Measurements from ENCODE around the gene GOLGA5. TPM values are rescaled to one million over a fixed set of nuclear protein-coding genes. Genes with fewer than 3 reads are reported as not detected.
A peak's percentile ranks its signal among the peaks of the same experiment; 100 is the strongest.
"Not testable (repeated sequence)": the region's sequence is repeated elsewhere in the genome, so short reads cannot be mapped to it uniquely, and the experiment has no call there.

The GOLGA5 gene
- total and polyA plus RNA-seq, 2 donors (not counting 1 experiment from before 2014, with no cell fraction given) = 13.3 to 23.1 TPM

- H3K4me1 ChIP-seq (ENCODE audit: control insufficient read depth in 2 of 2, insufficient read depth in 2 of 2, low read length in 2 of 2) = peaks cover 34 to 47% of the 10 kb centered on the region in 2 donors
- Mint-ChIP-seq H3K4me3 (peak overlapping the region; percentile 68), H3K9me3 (ENCODE audit: insufficient read depth) (peaks cover 2% of the 10 kb centered on the region), H3K27me3 (no peaks in the 10 kb centered on the region), H3K4me1 (peaks cover 58% of the 10 kb centered on the region), H3K27ac (peak overlapping the region; percentile 83)
- no peaks in the 10 kb centered on the region for H3K27me3 ChIP-seq (replicated peaks in 1 of 4; ENCODE audit: control extremely low read depth in 1 of 4, control insufficient read depth in 3 of 4, insufficient read depth in 4 of 4, low read length in 3 of 4)
- no peaks in the 10 kb centered on the region for H4K20me1 ChIP-seq (ENCODE audit: control insufficient read depth, insufficient read depth, low read length, poor library complexity, severe bottlenecking)
- H3K4me2 ChIP-seq (replicated peaks; ENCODE audit: low read depth, low read length, poor library complexity, severe bottlenecking) = peak overlapping the region; percentile 5
- H3K27ac ChIP-seq (ENCODE audit: low read length in 2 of 2) = peak overlapping the region; percentile 66 to 86
- H3K9ac ChIP-seq (ENCODE audit: low read length) = no peak overlapping the region
- ChIA-PET POLR2A (no interaction called here), CTCF (interaction anchor here (1.0 kb wide), 1 partner anchor 16 kb away, joined by 3 read pairs; no protein-coding TSS in a partner anchor)
- intact Hi-C loops (cut with micrococcal nuclease) = loop anchor here (2.0 kb wide), 1 partner anchor 18 kb away; no protein-coding TSS in a partner anchor
- ATAC-seq (ENCODE audit: low read depth) (no peak), DNase-seq (peak; percentile 31)
- TF ChIP-seq EZH2 (IDR thresholded peaks at IDR 0.05; ENCODE audit: borderline replicate concordance, insufficient read depth, low read depth, low read length, poor library complexity, severe bottlenecking) = no peak
- no peak for TF ChIP-seq CTCF (IDR thresholded peaks at IDR 0.05)
- no peak overlapping the region for H3K4me3 ChIP-seq (ENCODE audit: control extremely low read depth in 1 of 5, extremely low read depth in 1 of 5, insufficient read depth in 1 of 5, low read depth in 2 of 5, low read length in 4 of 5)
- H3K36me3 ChIP-seq (replicated peaks in 1 of 2; ENCODE audit: control extremely low read depth in 1 of 2, control insufficient read depth in 1 of 2, extremely low read depth in 1 of 2, insufficient read depth in 2 of 2, low read length in 1 of 2) = no peaks in the 10 kb centered on the region
- H2AFZ ChIP-seq (ENCODE audit: insufficient read depth, low read depth, low read length, poor library complexity, severe bottlenecking) = no peak overlapping the region
- WGBS (ENCODE audit: insufficient coverage) = no CpG with 5 or more reads among the region's 8 CpGs
- no peaks in the 10 kb centered on the region for H3K9me3 ChIP-seq (ENCODE audit: control extremely low read depth in 1 of 3, control insufficient read depth in 2 of 3, insufficient read depth in 1 of 3, low read length in 2 of 3)
- H3K79me2 ChIP-seq (ENCODE audit: control insufficient read depth, insufficient read depth, low read length) = no peaks in the 10 kb centered on the region
These were observed 19.5 kb upstream of the GOLGA5 start for GRCh38 chr14:92774572-92774971.

GRCh38 chr14:92775292-92775691 is 18.8 kb upstream of the GOLGA5 start:
- ATAC-seq (ENCODE audit: low read depth) = peak; percentile 92
- H3K4me3 Mint-ChIP-seq = peak overlapping the region; percentile 68
- H3K9me3 Mint-ChIP-seq (ENCODE audit: insufficient read depth) = not testable (repeated sequence)

DNA sequence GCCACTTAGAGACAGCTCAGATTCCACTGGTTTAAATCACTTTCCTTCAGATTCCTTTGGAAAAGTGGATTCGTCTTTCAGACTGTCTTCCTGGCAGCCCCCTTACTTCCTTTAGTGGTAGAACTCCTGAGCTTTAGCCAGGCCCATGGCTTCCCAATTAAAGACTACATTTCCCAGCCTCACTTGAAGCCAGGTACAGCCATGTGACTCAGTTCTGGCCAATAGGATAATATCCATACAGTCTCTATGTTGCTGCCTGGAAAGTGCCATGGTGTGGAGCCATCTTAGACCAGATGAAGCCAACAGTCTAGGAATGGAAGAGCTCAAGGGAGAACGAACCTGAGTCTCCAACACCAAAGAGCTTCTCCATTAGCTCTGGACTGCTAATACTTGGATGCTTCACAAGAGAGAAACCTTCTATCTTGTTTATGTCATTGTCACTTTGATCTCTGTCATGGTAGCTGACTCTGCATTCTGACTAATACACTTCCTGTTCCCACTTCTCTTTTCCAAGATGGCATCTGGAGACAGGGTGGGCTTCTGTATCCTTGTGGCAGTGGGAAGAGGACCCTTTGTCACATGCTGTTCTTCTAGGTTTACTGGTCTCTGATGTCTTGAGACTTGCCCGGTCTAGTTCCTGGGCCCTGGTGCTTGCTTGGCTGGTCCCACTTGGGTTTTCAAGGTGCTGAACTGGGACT is 15.1 kb upstream of the GOLGA5 start:
- H3K36me3 ChIP-seq (replicated peaks in 1 of 2; ENCODE audit: control extremely low read depth in 1 of 2, control insufficient read depth in 1 of 2, extremely low read depth in 1 of 2, insufficient read depth in 2 of 2, low read length in 1 of 2); H3K9me3 ChIP-seq (ENCODE audit: control extremely low read depth in 1 of 3, control insufficient read depth in 2 of 3, insufficient read depth in 1 of 3, low read length in 2 of 3); H2AFZ ChIP-seq (ENCODE audit: insufficient read depth, low read depth, low read length, poor library complexity, severe bottlenecking); H3K9me3 Mint-ChIP-seq (ENCODE audit: insufficient read depth); H3K27ac ChIP-seq (ENCODE audit: low read length in 2 of 2); ATAC-seq (ENCODE audit: low read depth); H3K4me3 ChIP-seq (ENCODE audit: control extremely low read depth in 1 of 5, extremely low read depth in 1 of 5, insufficient read depth in 1 of 5, low read depth in 2 of 5, low read length in 4 of 5); H3K9ac ChIP-seq (ENCODE audit: low read length); DNase-seq; H3K27me3 ChIP-seq (replicated peaks in 1 of 4; ENCODE audit: control extremely low read depth in 1 of 4, control insufficient read depth in 3 of 4, insufficient read depth in 4 of 4, low read length in 3 of 4); H3K79me2 ChIP-seq (ENCODE audit: control insufficient read depth, insufficient read depth, low read length); intact Hi-C loops (cut with micrococcal nuclease); H3K4me2 ChIP-seq (replicated peaks; ENCODE audit: low read depth, low read length, poor library complexity, severe bottlenecking); H4K20me1 ChIP-seq (ENCODE audit: control insufficient read depth, insufficient read depth, low read length, poor library complexity, severe bottlenecking); POLR2A ChIA-PET; H3K27me3 Mint-ChIP-seq; H3K4me3 Mint-ChIP-seq: not testable (repeated sequence)
- no CpG with 5 or more reads among the region's 3 CpGs for WGBS (ENCODE audit: insufficient coverage)
- CTCF ChIA-PET = interaction anchor here (1.4 kb wide), 1 partner anchor 64 kb away, joined by 7 read pairs; no protein-coding TSS in a partner anchor
- Mint-ChIP-seq H3K4me1 (peaks cover 52% of the 10 kb centered on the region), H3K27ac (peak overlapping the region; percentile 32)
- H3K4me1 ChIP-seq (ENCODE audit: control insufficient read depth in 2 of 2, insufficient read depth in 2 of 2, low read length in 2 of 2) = peaks cover 27 to 36% of the 10 kb centered on the region in 2 donors

More at GRCh38 chr14:92775292-92775691, 18.8 kb upstream of the GOLGA5 start:
- peaks cover 59% of the 10 kb centered on the region for H3K4me1 Mint-ChIP-seq
- H3K27me3 ChIP-seq (replicated peaks in 1 of 4; ENCODE audit: control extremely low read depth in 1 of 4, control insufficient read depth in 3 of 4, insufficient read depth in 4 of 4, low read length in 3 of 4); H3K9me3 ChIP-seq (ENCODE audit: control extremely low read depth in 1 of 3, control insufficient read depth in 2 of 3, insufficient read depth in 1 of 3, low read length in 2 of 3); H2AFZ ChIP-seq (ENCODE audit: insufficient read depth, low read depth, low read length, poor library complexity, severe bottlenecking); H3K36me3 ChIP-seq (replicated peaks in 1 of 2; ENCODE audit: control extremely low read depth in 1 of 2, control insufficient read depth in 1 of 2, extremely low read depth in 1 of 2, insufficient read depth in 2 of 2, low read length in 1 of 2); H3K79me2 ChIP-seq (ENCODE audit: control insufficient read depth, insufficient read depth, low read length); H4K20me1 ChIP-seq (ENCODE audit: control insufficient read depth, insufficient read depth, low read length, poor library complexity, severe bottlenecking); H3K27me3 Mint-ChIP-seq: not testable (repeated sequence)
- ChIA-PET POLR2A (interaction anchor here (1.6 kb wide), 1 partner anchor 24 kb away, joined by 5 read pairs; no protein-coding TSS in a partner anchor), CTCF (interaction anchor here (0.9 to 1.7 kb wide), 5 partner anchors 8 to 62 kb away, joined by 3 to 5 read pairs (median 3); no protein-coding TSS in a partner anchor)
- DNase-seq = peak; percentile 88
- Histone ChIP-seq H3K4me1 (ENCODE audit: control insufficient read depth in 2 of 2, insufficient read depth in 2 of 2, low read length in 2 of 2) (peaks cover 34 to 41% of the 10 kb centered on the region in 2 donors), H3K27ac (ENCODE audit: low read length in 2 of 2) (peak overlapping the region; percentile 66 to 86), H3K4me3 (ENCODE audit: control extremely low read depth in 1 of 5, extremely low read depth in 1 of 5, insufficient read depth in 1 of 5, low read depth in 2 of 5, low read length in 4 of 5) (peak overlapping the region in 1 of 5 experiments; percentile 37), H3K9ac (ENCODE audit: low read length) (peak overlapping the region; percentile 7), H3K4me2 (replicated peaks; ENCODE audit: low read depth, low read length, poor library complexity, severe bottlenecking) (peak overlapping the region; percentile 71)
- WGBS (ENCODE audit: insufficient coverage) = no CpG with 5 or more reads among the region's 2 CpGs
- peak overlapping the region; percentile 83 for H3K27ac Mint-ChIP-seq
- intact Hi-C loops (cut with micrococcal nuclease) = loop anchor here (2.0 kb wide), 1 partner anchor 18 kb away; no protein-coding TSS in a partner anchor
